SK-N-DZ (cell line): Measurements from ENCODE around the gene ABI2. TPM values are rescaled to one million over a fixed set of nuclear protein-coding genes. Genes with fewer than 3 reads are reported as not detected.
"Not testable (repeated sequence)": the region's sequence is repeated elsewhere in the genome, so short reads cannot be mapped to it uniquely, and the experiment has no call there.

Experiments
- DNase-seq: peaks from one replicate; pipeline ENCODE4 v3.0.0-alpha.2; 2015; ENCODE audit warnings: low spot score
- polyA plus RNA-seq, 2 experiments: library from polyadenylated mRNA; depleted of rRNA; stranded (reverse); fragments of >200 nt; gene quantifications; 2 replicates each; pipeline ENCODE4 v1.2.3, GENCODE V29; 2014

ABI2 gene
- polyA plus RNA-seq (2014; cell fraction: cytosol; rRNA removed), result 68.4 and 77.9 TPM in 2 replicates
- 45.3 and 49.1 TPM in 2 replicates for polyA plus RNA-seq (2014; cell fraction: nucleus; rRNA removed)

- DNase-seq, result peak; percentile 96
These were observed at the start of gene ABI2 for GRCh38 chr2:203327901-203328759. ABI2 (plus strand) TSS chr2:203328394; CDS start chr2:203328515, 121 bp downstream.

DNA sequence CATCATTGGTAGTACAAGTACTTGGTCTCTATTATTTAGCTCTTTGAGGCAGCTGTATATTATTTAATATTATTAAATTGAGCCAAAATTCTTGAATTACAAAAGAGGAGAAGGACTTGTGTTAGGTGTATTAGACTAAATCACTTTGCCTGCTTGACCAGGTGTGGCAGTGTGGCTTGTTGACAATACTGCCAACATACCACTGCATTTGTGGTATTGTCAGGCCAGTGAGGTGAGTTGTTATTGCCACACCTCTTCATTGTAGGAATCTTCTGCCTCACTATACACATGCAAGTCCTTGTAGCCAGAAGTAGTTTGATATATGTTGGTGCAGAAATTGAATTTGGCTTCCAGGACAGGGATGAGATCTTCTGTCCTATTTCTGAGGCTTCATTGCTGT, 48.9 kb upstream of the ABI2 start:
- DNase-seq, result no peak

DNA sequence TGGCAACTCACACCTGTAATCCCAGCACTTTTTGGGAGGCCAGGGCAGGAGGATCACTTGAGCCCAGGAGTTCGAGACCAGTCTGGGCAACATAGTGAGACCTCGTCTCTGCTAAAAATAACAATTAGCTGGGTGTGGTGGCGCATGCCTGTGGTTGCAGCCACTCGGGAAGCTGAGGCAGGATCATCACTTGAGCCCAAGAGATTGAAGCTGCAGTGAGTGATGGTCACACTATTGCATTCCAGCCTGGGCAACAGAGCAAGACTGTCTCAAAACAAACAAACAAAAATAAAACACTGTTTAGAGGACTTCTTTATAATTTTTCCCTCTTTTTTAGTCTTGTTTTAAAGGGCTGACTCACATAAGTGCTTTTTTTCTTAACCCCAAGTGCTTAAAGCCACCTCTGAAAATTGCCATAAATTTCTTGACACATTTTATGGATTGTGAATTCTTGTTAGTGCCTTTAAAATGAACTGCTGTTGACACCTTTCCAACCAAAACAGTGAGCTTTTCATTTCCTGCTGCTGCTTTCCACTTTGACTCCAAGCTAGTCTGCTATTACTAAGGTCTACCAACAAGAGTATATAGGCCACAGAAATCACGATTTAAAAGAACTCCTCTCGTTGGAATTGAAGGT, 47.6 kb upstream of the ABI2 start:
- DNase-seq, result no peak

- DNase-seq, result no peak
These were observed 46.1 kb upstream of the ABI2 start for GRCh38 chr2:203282101-203282500.

DNA sequence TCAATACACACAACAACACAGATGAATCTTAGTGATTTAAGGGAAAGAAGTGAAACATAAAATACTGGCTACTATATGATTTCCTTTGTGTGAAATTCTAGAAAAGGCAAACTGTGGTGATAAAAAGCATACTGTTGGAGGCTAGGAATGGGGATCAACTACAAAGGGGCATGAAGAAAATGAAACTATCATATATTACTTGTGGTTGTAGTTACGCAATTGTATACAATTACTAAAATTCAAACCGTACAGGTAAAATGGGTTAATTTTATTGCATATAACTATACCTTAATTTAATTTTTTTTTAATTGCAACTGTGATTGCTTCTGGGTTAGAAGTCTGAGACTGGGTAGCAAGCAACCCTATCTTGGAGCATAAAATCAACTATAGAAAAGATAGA, 41.7 kb upstream of the ABI2 start:
- DNase-seq, result no peak

DNA sequence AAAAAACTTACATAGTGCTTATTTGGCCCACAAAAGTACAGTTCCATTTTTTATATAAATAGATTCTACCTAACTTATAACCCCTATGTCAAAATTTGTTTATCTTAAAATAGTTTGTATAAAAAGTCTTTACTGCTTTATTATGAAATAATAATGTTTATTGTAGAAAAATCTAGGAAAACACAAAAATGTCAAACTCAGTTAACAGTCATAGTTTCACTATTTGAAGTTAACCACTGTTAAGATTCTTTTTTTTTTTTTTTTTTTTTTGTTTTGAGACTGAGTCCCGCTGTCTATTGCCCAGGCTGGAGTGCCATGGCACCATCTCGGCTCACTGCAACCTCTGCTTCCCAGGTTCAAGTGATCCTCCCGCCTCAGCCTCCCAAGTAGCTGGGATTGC, 26.5 kb upstream of the ABI2 start:
- DNase-seq, result no peak

- DNase-seq, result not testable (repeated sequence)
These were observed 25.6 kb upstream of the ABI2 start for GRCh38 chr2:203302586-203302985.

DNA sequence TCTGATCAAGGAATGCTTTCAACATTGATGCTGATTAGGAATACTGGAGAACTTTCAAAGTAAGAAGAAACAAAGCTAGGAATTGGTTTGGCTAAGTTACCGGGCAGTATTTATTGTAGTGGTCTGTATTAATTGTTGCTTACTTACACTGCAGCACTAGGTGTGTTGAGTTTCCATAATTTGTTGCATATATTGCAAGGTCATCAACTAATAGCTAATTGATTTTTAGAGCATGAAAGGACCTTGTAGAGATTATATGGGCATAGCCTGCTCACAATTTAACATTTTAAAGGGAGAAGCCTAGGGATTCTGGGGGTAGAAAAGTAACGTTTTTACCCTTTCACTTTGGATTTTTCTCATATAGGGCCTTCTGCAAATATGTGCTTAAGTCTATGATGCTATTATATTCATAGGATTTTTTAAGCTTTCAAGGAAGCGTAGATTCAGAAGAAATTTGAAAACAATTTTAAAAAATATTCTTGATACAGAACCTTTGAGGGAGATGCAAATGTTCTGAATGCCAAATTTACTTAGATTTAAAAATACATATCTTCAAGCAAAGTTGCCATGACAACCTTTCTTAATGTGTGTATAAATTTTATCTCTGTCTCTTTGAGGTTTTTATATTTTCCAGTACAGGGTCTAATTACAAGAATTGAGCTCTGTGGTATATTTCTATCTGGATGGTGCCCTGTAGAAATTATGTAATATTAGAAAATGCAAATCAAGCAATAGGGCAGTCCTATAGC, 17.3 kb upstream of the ABI2 start:
- DNase-seq, result no peak

- DNase-seq, result no peak
These were observed 1.8 kb upstream of the ABI2 start for GRCh38 chr2:203326356-203326755.

DNA sequence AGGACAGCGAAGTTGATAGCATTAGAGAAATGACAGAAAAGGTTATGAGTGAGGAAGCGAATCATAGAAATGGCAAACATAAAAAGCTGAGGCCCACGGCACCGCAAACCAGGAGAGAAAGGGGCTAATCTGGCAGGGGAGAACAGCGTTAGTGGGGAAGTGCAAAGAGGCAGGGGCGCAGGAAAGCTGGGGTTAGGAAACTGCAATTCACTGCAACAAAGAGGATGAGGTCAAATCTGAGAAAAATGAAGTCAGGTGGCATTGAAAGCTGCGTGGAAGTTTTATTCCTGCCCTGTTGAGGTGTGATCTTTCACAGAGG, 653 bp upstream of the ABI2 start:
- no peak for DNase-seq

GRCh38 chr2:203328760-203329540, 756 bp downstream of the ABI2 start:
- peak; percentile 45 for DNase-seq

- DNase-seq, result no peak
These were observed 2.2 kb downstream of the ABI2 start for GRCh38 chr2:203330434-203330833.

DNA sequence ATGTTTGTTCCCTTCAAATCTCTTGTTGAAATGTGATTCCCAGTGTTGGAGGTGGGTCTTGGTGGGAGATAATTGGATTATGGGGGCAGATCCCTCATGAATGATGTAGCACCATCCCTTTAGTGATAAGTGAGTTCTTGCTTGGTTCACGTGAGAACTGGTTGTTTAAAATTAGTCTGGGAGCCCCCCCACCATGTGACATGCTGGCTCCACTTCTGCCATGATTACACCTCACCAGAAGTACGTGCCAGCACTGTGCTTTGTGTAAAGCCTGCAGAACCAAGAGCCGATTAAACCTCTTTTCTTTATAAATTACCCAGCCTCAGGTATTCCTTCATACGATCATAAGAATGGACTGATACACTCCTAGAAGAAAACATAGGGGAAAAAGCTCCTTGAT, 10.1 kb downstream of the ABI2 start:
- peak; percentile 20 for DNase-seq

DNA sequence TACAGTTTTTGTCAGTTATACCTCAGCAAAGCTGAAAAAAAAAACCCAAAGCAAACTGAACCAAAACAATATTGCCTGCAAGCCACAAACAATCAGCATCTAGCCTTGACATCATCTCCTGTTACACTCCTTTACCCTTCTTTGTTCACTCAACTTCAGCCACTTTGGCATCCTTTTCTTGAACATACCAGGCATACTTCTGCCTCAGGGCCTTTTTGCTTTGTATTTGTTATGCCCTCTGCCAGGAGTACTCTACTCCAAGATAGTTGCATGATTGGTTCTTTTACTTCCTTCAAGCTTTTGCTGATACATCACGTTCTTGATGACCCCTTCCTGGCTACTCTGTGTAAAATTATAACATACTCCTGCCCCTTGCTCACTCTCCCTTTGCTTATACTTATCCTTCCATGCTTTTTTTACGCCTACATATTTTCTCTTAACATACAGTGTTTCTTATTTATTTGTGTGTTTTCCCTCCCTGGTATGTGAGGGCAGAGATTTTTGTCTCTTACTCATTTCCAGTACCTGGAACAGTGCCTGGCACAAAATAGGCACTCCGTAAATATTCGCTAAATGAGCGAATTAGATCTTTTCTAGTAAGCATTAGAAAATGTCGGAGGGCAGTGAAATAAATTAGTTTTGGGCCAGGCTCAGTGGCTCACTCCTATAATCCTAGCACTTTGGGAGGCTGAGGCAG, 12.7 kb downstream of the ABI2 start:
- DNase-seq, result no peak

GRCh38 chr2:203341741-203342310, 13.6 kb downstream of the ABI2 start:
- DNase-seq, result no peak

DNA sequence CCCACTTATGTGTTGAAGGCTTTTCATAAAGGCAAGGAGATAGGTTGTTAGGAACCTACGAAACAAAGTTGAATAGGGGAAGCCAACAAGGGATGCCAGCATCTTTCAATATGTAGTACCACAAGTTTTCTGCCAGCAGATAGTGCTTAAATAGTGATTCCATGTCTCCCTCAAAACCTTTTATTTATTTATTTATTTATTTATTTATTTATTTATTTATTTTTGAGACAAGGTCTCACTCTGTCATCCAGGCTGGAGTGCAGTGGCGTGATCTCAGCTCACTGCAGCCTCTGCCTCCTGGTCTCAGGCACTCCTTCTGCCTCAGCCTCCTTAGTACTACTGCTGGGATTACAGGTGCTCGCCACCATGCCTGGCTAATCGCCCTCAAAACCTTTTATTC, 14.2 kb downstream of the ABI2 start:
- not testable (repeated sequence) for DNase-seq

DNA sequence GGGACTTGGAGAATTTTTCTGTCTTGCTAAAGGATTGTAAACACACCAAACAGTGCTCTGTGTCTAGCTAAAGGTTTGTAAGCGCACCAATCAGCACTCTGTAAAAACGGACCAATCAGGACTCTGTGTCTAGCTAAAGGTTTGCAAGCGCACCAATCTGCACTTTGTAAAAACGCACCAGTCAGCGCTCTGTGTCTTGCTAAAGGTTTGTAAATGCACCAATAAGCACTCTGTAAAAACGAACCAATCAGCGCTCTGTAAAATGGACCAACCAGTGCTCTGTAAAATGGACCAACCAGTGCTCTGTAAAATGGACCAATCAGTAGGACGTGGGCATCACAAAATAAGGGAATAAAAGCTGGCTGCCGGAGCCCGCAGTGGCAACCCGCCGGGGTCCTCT, 16.5 kb downstream of the ABI2 start:
- no peak for DNase-seq

GRCh38 chr2:203346612-203347011, 18.4 kb downstream of the ABI2 start:
- no peak for DNase-seq

DNA sequence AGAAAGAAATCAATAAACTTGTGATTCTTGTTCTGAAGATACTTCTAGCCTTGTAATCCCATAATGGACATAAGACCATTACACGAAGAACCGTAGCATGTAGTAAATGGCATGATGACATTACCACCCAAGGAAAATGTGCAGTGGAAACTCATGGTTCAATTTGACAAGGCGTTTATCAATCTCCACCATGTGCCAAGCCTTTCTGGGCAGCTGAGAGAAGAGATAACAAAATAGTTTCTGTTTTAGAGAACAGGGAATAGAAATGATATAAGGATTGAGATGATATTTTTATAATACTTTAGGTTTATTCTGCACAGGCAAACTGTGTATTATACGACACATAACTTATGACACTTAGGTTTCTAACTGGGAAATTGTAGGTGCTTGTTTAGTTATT, 19.2 kb downstream of the ABI2 start:
- no peak for DNase-seq

- no peak for DNase-seq
These were observed 24.5 kb downstream of the ABI2 start for GRCh38 chr2:203352604-203353255.
